HepG2 (cell line): ENCODE results near the gene EGFR. TPM values are rescaled to one million over a fixed set of nuclear protein-coding genes. Genes with fewer than 3 reads are reported as not detected.

Experiments
- ATAC-seq: fragments of 200-7000 bp; cut with Tn5 transposase; 3 replicates; pipeline ENCODE4 v1.9.1; 2020; ENCODE audit warnings: mild to moderate bottlenecking, moderate library complexity
- BruUV-seq: library from RNA; stranded (reverse); fragments of 400-500 nt; replicated peaks from 2 replicates; lab custom pipeline; 2021; lab: Mats Ljungman, UMichigan
- CTCF ChIA-PET: fragments of 300-600 bp; formaldehyde crosslinking; extraction: SDS; loops from one replicate; lab custom pipeline; 2021; ENCODE audit warnings: low total read pairs, inconsistent platforms, low intra/inter-chr PET ratio; lab: Yijun Ruan, JAX
- POLR2A ChIA-PET: fragments of 350-600 bp; sonication (Branson Sonifier 250); formaldehyde crosslinking; loops from one replicate; lab custom pipeline; 2020; ENCODE audit warnings: antibody characterized with exemption, inconsistent platforms; lab: Yijun Ruan, JAX
- DNase-seq: peaks from one replicate; pipeline ENCODE4 v3.0.0-alpha.2; 2015; ENCODE audit warnings: low spot score
- FAIRE-seq: peaks from 3 replicates; lab custom pipeline; 2011; peaks lifted over from hg19 to GRCh38; lab: Jason Lieb, UNC
- H2AFZ ChIP-seq: one replicate; pipeline ENCODE4 v1.6.1; 2011; ENCODE audit warnings: low read length, inconsistent platforms
- H3K27ac ChIP-seq: fragments of 300-600 bp; 3 replicates; pipeline ENCODE4 v1.8.0; 2011; ENCODE audit warnings: mixed run types, mild to moderate bottlenecking, mixed read lengths, low read length, inconsistent platforms; ENCODE audit not compliant: insufficient read depth; ENCODE audit errors: extremely low read length
- H3K27me3 ChIP-seq, 2 experiments: fragments of 200-600 bp in 1 of 2; 2 replicates in 1 of 2; 3 replicates in 1 of 2; pipeline versions ENCODE4 v1.6.0 to v1.8.0; 2011; ENCODE audit warnings: low read length in 2 of 2, mild to moderate bottlenecking in 2 of 2, moderate library complexity in 2 of 2, inconsistent platforms in 1 of 2; ENCODE audit not compliant: insufficient read depth in 2 of 2, control insufficient read depth in 1 of 2
- H3K36me3 ChIP-seq, 2 experiments: fragments of 200-600 bp in 1 of 2; replicated peaks in 1 of 2; 2 replicates in 1 of 2; 3 replicates in 1 of 2; pipeline versions ENCODE4 v1.5.1 to v1.8.0; 2011; ENCODE audit warnings: low read length in 2 of 2, inconsistent platforms in 1 of 2; ENCODE audit not compliant: insufficient read depth in 2 of 2, control insufficient read depth in 1 of 2
- H3K4me1 ChIP-seq: 2 replicates; pipeline ENCODE4 v1.5.1; 2012; ENCODE audit warnings: low read length, inconsistent platforms; ENCODE audit not compliant: insufficient read depth
- H3K4me2 ChIP-seq: 2 replicates; pipeline ENCODE4 v1.6.0; 2011; ENCODE audit warnings: low read depth, low read length, inconsistent platforms
- H3K4me3 ChIP-seq, 3 experiments: fragments of 200-600 bp in 1 of 3; sonication (generic), shearing (Covaris generic) in 1 of 3; replicated peaks in 1 of 3; 2 replicates each; pipeline ENCODE4 v1.5.1; 2011 to 2016; ENCODE audit warnings: low read length in 3 of 3, inconsistent platforms in 2 of 3, low read depth in 2 of 3, mild to moderate bottlenecking in 2 of 3, control low read depth in 1 of 3, mixed read lengths in 1 of 3; ENCODE audit not compliant: insufficient read depth in 1 of 3
- H3K79me2 ChIP-seq: one replicate; pipeline ENCODE4 v1.6.1; 2011; ENCODE audit warnings: low read length, inconsistent platforms; ENCODE audit not compliant: insufficient read depth
- H3K9ac ChIP-seq: 2 replicates; pipeline ENCODE4 v1.6.0; 2011; ENCODE audit warnings: mild to moderate bottlenecking, low read depth, low read length, inconsistent platforms; ENCODE audit not compliant: insufficient read depth
- H3K9me3 ChIP-seq: 2 replicates; pipeline ENCODE4 v1.5.1; 2012; ENCODE audit warnings: mild to moderate bottlenecking, low read length
- H4K20me1 ChIP-seq: 2 replicates; pipeline ENCODE4 v1.6.0; 2011; ENCODE audit warnings: inconsistent platforms, mild to moderate bottlenecking, low read length, moderate library complexity; ENCODE audit not compliant: insufficient read depth
- AGO2 ChIP-seq: fragments of 200-400 bp; formaldehyde crosslinking; optimal IDR thresholded peaks from 2 replicates; pipeline ENCODE3; 2017; ENCODE audit warnings: mild to moderate bottlenecking, low read depth, low read length, moderate library complexity
- KLF13 ChIP-seq: sonication (generic); formaldehyde crosslinking; IDR thresholded peaks from 2 replicates; pipeline ENCODE4 v1.4.0; 2020; ENCODE audit warnings: mild to moderate bottlenecking, missing genetic modification reagents
- UBTF ChIP-seq: sonication (generic); formaldehyde crosslinking; IDR thresholded peaks from 2 replicates; pipeline ENCODE4 v1.4.0; 2020; ENCODE audit warnings: mild to moderate bottlenecking, missing genetic modification reagents
- ZBTB39 ChIP-seq: sonication (generic); formaldehyde crosslinking; IDR thresholded peaks from 2 replicates; pipeline ENCODE4 v1.5.0; 2020; ENCODE audit warnings: missing genetic modification reagents
- WGBS: methylation state at CpG from one replicate; pipeline ENCODE4 v1.1.6; 2017; ENCODE audit warnings: low lambda C conversion rate; 5-methylcytosine and 5-hydroxymethylcytosine counted together
- in situ Hi-C: cut with HindIII; loops from 2 replicates; pipeline ENCODE4 v1.10.0; 2017; ENCODE audit warnings: low pct_unique_long_range_greater_than_20kb; ENCODE audit not compliant: extremely low pct_ligation_motif_present
- intact Hi-C: fragments of 100-400 bp; cut with micrococcal nuclease; formaldehyde crosslinking; loops from one replicate; pipeline ENCODE4 v1.10.0; 2022; ENCODE audit not compliant: unreplicated experiment
- polyA plus RNA-seq, 8 experiments: library from polyadenylated mRNA; depleted of rRNA in 3 of 8; stranded (reverse) in 7 of 8; unstranded in 1 of 8; fragments of >200 nt; fragmentation: Illumina TruSeq in 4 of 8; extraction: Trizol in 4 of 8; gene quantifications; 2 replicates each; pipeline versions ENCODE4 v1.2.1 to v1.2.3, GENCODE V29; 2011 to 2016; ENCODE audit warnings: low read depth in 4 of 8, missing spikeins in 1 of 8, mixed read lengths in 1 of 8; ENCODE audit not compliant: insufficient read depth in 1 of 8
- total RNA-seq, 5 experiments: library from RNA; depleted of rRNA; stranded (reverse); fragments of >200 nt; fragmentation: Illumina TruSeq; extraction: Trizol; gene quantifications; 2 replicates each; pipeline ENCODE4 v1.2.3, GENCODE V29; 2016; ENCODE audit warnings: low read depth in 1 of 5
- TF ChIP-seq, protein P1 (sequence below), 2 experiments: fragments of 450-650 bp in 1 of 2; sonication (generic) in 1 of 2; formaldehyde crosslinking; IDR thresholded peaks; 2 replicates each; pipeline versions ENCODE4 v1.5.0 to v1.8.0; 2020 to 2022; ENCODE audit warnings: mild to moderate bottlenecking in 1 of 2, missing genetic modification reagents in 1 of 2

The EGFR gene
- total and polyA plus RNA-seq, 2 of the 13 experiments (the other 11 are each of a cell fraction or from before 2014, with no cell fraction given), result 7.0 to 10.0 TPM

- Histone ChIP-seq H3K4me3 (no peak overlapping the region), H3K27ac (no peak overlapping the region), H3K4me1 (peaks cover 37% of the 10 kb centered on the region), H3K79me2 (peaks cover 5% of the 10 kb centered on the region), H4K20me1 (no peaks in the 10 kb centered on the region), H2AFZ (no peak overlapping the region), H3K27me3 (no peaks in the 10 kb centered on the region; a peak in 1 of 5 replicates), H3K4me2 (no peak overlapping the region), H3K9ac (no peak overlapping the region), H3K36me3 (peaks cover 0 to 5% of the 10 kb centered on the region in 2 experiments; a peak in 2 of 5 replicates), H3K9me3 (no peaks in the 10 kb centered on the region)
- no peak for ATAC-seq
- ChIA-PET POLR2A (interaction anchor here (1.9 kb wide), 1 partner anchor 14 kb away, joined by 7 read pairs; no protein-coding TSS in a partner anchor), CTCF (no interaction called here)
- TF ChIP-seq UBTF (no peak), ZBTB39 (CRISPR knock-in tag) (no peak), KLF13 (CRISPR knock-in tag) (no peak), AGO2 (no peak)
- TF ChIP-seq, protein P1, sequence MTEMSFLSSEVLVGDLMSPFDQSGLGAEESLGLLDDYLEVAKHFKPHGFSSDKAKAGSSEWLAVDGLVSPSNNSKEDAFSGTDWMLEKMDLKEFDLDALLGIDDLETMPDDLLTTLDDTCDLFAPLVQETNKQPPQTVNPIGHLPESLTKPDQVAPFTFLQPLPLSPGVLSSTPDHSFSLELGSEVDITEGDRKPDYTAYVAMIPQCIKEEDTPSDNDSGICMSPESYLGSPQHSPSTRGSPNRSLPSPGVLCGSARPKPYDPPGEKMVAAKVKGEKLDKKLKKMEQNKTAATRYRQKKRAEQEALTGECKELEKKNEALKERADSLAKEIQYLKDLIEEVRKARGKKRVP (CRISPR knock-in tag; IDR thresholded peaks at IDR 0.05), result no peak
- FAIRE-seq, result no peak
- WGBS, result 96% methylated on average over 12 of the region's 12 CpGs
- in situ Hi-C loops, result no loop called here
- intact Hi-C loops, result no loop called here
- no TSS peak for BruUV-seq
- DNase-seq, result no peak
These were observed 155.6 kb downstream of the EGFR start for GRCh38 chr7:55174456-55174855.
